Activated CD4-positive, CD25-positive, alpha-beta regulatory T cell treated with anti-CD3 and anti-CD28 coated beads, Interleukin-2, amount 50 U/mL, for 24 hours (primary cell): ENCODE results near the gene F2RL3.

Experiments used
- ATAC-seq, 2 donors: fragments of 150-1000 bp; cut with Tn5 transposase; one replicate each; pipeline ENCODE4 v1.10.0; 2021; ENCODE audit warnings: mild to moderate bottlenecking in 1 of 2, moderate library complexity in 1 of 2

F2RL3 gene

GRCh38 chr19:16895467-16896145 is 6.8 kb downstream of the F2RL3 start:
- ATAC-seq: no peak

DNA sequence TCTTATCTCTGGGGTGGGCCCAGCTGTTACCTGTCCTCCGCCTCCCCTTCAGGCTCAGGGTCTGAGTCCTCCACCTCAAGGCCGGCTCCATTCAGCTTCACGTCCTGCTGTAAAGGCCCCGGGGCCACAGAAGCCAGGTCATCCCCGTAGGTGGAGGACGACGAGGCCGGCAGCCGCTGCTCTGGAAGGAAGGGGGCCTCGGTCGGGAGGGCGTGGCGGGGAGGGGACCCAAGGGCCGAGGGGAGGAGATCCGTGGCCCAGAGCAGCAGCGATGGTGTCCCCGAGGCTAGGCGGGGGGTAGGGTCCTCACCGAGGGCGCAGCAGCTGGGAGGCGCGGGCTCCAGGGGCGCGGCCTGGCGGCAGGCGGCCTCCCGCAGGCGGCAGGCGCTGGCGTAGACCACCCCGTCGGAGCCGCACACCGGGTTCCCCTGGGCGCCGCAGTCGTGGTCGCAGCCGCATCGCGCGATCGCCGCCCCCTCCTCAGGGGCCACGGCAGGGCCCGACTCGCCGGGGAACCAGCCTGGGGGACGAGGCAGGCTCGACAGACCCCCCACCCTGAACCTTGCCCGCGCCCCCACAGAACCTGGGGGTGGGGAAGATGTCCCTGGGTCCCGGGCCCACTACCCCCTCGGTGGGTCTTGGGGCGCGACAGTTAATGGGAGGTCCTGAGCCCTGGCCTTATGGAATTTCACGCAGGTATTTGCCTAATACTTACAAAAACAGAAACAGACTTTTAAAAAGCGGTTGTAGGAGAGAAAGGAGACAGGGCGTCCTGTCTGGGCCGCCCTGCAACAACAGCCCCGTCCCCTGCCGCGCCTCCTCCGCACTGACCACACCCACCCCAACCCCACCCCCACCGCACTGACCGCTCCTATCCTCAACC is 7.6 kb downstream of the F2RL3 start:
- ATAC-seq: no peak

DNA sequence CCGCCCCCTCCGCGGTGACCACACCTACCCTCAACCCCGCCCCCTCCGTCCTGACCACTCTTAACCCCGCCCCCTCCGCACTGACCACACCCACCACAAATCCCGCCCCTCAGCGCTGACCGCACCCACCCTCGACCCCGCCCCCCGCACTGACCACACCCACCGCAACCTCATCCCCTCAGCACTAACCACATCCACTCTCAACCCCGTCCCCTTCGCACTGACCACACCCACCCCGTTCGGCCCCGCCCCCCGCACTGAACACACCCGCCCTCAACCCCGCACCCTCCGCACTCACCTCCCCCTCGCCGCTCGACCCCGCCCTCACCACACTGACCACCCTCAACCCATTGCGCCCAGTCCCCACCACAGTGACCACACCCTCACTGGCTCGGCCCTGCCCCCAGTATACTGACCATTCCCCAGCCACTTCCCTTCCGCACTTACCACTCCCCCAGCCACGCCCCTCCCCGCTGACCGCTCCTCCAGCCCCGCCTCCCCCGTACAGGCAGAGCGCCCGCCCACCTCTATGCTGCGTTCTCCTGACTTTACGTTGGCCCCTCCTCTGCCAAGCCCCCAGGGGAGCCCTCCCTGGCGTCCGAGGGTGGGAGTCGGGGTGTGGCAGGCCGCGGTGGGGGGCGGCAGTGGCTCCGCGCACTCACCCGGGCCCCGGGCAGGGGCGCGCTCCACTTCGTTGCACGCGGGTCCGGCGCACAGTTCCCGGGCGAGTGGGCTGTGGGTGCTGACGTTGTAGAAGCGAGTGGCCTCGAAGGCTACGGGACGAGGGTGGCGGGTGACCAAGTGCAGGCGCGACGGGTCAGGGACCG is 8.4 kb downstream of the F2RL3 start:
- ATAC-seq: peak; percentile 36 to 50

GRCh38 chr19:16897856-16898161 is 9.0 kb downstream of the F2RL3 start:
- ATAC-seq: peak in 1 of 2 donors; percentile 5

GRCh38 chr19:16898361-16899015 is 9.7 kb downstream of the F2RL3 start:
- ATAC-seq: no peak

DNA sequence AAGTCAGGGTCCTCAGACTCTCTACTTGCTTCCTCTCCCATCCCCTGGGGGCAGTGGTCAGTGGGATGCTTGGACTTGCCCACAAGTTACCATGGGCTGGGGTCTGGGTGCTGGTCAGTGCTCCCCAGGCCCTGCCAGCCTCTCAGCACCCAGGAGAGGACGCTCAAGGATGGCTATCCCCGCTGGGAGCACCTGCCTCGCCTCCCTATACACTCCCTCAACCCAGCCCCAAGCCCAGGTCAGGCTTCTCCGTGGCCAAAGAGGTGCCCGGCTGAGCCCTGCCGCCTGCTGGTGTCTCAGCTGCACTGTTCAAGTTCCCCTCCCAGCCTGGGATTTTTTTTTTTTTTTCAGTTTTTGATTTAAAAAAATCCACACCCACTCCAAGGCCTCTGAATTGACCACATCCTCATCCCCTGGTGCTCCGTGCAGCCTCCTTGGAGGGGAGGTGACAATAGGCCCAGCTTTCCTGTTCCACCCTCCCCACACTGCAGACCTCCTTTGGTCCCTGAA is 10.8 kb downstream of the F2RL3 start:
- peak in 1 of 2 donors; percentile 19 for ATAC-seq

- ATAC-seq: no peak
These were observed 12.8 kb downstream of the F2RL3 start for GRCh38 chr19:16901491-16902175.

DNA sequence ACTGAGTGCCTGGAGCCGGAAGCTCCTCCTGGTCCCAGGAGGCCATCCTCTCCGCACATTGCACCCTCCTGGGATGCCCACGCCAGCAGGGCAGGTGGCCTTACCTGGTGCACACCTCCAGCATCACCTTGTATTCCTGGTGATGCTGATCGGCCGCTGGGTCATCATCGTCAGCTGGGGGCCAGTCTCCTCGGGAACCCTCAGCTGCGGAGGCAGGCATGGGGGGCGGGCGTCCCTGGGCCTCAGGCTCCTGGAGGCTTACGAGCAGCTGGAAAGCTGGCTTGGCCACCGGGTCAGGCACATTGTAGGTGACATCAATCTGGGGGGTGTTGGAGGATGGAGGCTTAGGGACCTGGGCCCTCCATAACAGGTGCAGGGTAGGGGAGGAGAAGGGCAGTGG is 13.7 kb downstream of the F2RL3 start:
- ATAC-seq: no peak

- ATAC-seq: no peak
These were observed 14.5 kb downstream of the F2RL3 start for GRCh38 chr19:16903347-16903746.

GRCh38 chr19:16904599-16904998 is 15.8 kb downstream of the F2RL3 start:
- ATAC-seq: no peak

- no peak for ATAC-seq
These were observed 20.0 kb downstream of the F2RL3 start for GRCh38 chr19:16908759-16909158.

DNA sequence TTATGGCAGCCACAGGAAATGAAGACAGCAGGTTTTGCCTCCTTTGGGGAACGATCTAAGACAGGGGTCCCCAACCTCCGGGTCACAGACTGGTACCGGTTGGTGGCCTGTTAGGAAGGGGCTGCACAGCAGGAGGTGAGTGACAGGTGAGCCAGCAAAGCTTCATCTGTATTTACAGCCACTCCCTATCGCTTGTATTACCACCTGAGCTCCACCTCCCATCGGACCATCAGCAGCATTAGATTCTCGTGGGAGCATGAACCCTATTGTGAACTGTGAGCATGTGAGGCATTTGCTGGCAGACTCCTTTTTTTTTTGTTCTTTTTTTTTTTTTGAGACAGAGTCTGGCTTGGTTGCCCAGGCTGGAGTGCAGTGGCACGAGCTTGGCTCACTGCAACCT is 22.2 kb downstream of the F2RL3 start:
- ATAC-seq: no peak

DNA sequence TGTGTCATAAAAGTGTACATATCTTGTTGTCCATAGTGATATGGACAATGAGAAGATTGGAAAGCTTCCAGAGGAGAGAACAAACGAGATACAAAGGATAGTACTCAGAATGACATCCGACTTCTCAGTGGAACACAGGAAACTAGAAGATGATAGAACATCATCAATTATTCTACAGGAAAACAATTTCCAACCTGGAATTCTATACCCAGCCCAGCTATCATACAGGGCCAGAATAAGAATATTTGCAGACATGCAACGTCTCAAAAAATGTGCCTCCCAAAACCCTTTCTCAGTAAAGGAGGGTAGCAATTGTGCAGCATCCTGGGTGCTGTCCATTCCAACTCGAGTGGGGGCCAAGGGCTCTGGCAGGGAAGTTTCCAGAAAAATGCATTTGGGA is 24.0 kb downstream of the F2RL3 start:
- no peak for ATAC-seq

DNA sequence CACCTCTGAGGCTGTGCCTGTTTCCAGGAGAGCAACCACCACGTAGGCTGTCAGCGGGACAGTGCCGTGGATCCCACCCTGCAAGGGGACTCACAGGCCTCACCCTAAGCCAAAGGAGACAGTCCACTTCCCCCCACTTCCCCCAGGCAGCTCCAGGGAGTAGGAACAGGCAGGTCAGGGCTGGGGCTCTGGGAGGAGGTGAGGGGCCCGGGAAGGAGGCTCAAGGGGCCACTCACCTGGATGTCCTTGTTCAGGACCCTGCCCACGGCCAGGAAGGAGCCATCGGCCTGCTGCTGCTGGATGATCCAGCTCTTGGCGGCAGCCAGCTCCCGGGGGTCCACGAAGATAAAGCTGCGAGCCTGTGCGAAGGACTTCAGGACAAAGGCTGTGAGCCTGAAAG is 25.6 kb downstream of the F2RL3 start:
- ATAC-seq: no peak

GRCh38 chr19:16915135-16915534 is 26.3 kb downstream of the F2RL3 start:
- no peak for ATAC-seq

DNA sequence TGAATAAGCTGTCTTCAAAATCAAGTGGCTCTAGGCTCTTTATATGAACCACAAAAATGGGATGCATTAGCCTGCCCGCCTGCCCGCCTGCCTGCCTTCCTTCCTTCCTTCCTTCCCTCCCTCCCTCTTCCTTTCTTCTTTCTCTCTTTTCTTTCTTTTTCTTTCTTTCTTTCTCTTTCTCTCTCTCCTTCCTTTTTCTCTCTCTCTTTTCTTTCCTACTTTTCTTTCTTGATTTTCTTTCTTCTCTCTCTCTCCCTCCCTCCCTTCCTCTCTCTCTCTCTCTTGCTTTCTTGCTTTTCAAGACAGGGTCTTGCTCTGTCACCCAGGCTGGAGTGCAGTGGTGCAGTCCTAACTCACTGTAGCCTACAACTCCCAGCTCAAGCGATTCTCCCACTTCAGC is 26.9 kb downstream of the F2RL3 start:
- ATAC-seq: no peak

- ATAC-seq: no peak
These were observed 28.6 kb downstream of the F2RL3 start for GRCh38 chr19:16917401-16917800.

GRCh38 chr19:16919496-16919895 is 30.7 kb downstream of the F2RL3 start:
- no peak for ATAC-seq

GRCh38 chr19:16920816-16921529 is 32.2 kb downstream of the F2RL3 start:
- ATAC-seq: no peak

DNA sequence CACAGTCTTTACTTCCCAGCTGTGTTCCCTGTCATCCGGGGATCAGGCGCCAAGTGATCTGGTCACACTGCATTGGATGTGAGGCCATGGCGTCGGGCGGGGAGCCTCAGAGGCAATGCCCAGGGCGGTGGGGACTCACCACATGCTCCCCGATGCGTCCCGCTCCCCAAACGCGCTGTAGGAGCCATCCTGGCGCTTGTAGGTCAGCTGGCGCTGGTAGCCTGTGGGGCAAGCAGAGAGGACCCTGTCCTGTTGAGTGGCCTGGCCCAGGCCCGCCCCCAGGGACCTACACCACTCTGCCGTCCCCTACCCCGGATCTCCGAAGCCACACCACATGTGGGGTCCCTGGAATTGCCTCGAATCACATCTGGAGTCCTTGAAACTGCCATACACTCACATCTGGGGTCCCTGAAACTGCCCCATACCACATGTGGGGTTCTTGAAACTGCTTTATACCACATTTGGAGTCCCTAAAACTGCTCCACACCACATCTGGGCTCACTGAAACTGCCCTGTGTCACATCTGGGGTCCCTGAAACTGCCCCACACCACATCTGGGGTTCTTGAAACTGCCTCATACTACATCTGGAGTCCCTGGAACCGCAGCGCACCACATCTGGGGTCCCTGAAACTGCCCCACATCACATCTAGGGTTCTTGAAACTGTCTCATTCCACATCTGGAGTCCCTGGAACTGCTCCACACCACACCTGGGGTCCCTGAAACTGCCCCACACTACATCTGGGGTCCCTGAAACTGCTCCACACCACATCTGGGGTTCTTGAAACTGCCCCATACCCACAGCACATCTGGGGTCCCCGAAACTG is 33.2 kb downstream of the F2RL3 start:
- no peak for ATAC-seq

- no peak for ATAC-seq
These were observed 33.8 kb downstream of the F2RL3 start for GRCh38 chr19:16922592-16922934.
